ENCODE measurements around the gene ASCL2.

Gene ASCL2

GRCh38 chr11:2309251-2310072 lies 39.1 kb upstream of the ASCL2 start:
- DNase-seq (ENCODE audit: low read depth in 2 of 2), result no peak

- DNase-seq (ENCODE audit: low read depth in 2 of 2), result no peak
These were observed 38.3 kb upstream of the ASCL2 start for GRCh38 chr11:2308713-2309112.

GRCh38 chr11:2307501-2308331 lies 37.3 kb upstream of the ASCL2 start:
- DNase-seq (ENCODE audit: low read depth in 2 of 2), result no peak

- DNase-seq (ENCODE audit: low read depth in 2 of 2), result no peak
These were observed 36.6 kb upstream of the ASCL2 start for GRCh38 chr11:2306877-2307500.

GRCh38 chr11:2306452-2306823 lies 36.0 kb upstream of the ASCL2 start:
- DNase-seq (ENCODE audit: low read depth in 2 of 2), result no peak

- DNase-seq (ENCODE audit: low read depth in 2 of 2), result no peak
These were observed 35.5 kb upstream of the ASCL2 start for GRCh38 chr11:2305788-2306451.

GRCh38 chr11:2305140-2305778 lies 34.9 kb upstream of the ASCL2 start:
- peak; percentile 83 to 89 for DNase-seq (ENCODE audit: low read depth in 2 of 2)

- no peak for DNase-seq (ENCODE audit: low read depth in 2 of 2)
These were observed 34.2 kb upstream of the ASCL2 start for GRCh38 chr11:2304506-2305139.

- no peak for DNase-seq (ENCODE audit: low read depth in 2 of 2)
These were observed 33.5 kb upstream of the ASCL2 start for GRCh38 chr11:2303627-2304505.

- no peak for DNase-seq (ENCODE audit: low read depth in 2 of 2)
These were observed 32.7 kb upstream of the ASCL2 start for GRCh38 chr11:2302896-2303626.

- DNase-seq (ENCODE audit: low read depth in 2 of 2), result no peak
These were observed 32.0 kb upstream of the ASCL2 start for GRCh38 chr11:2302306-2302895.

- peak in 1 of 2 donors; percentile 43 for DNase-seq (ENCODE audit: low read depth in 2 of 2)
These were observed 31.4 kb upstream of the ASCL2 start, which contains the start of the genes C11orf21 and TSPAN32 for GRCh38 chr11:2301631-2302305. C11orf21 (minus strand) TSS chr11:2301918; CDS start chr11:2301808, 110 bp downstream. TSPAN32 (plus strand) TSS chr11:2302013; CDS start chr11:2302150, 137 bp downstream.

GRCh38 chr11:2300936-2301630 lies 30.7 kb upstream of the ASCL2 start:
- no peak for DNase-seq (ENCODE audit: low read depth in 2 of 2)

- no peak for DNase-seq (ENCODE audit: low read depth in 2 of 2)
These were observed 30.0 kb upstream of the ASCL2 start for GRCh38 chr11:2300290-2300935.

- no peak for DNase-seq (ENCODE audit: low read depth in 2 of 2)
These were observed 29.4 kb upstream of the ASCL2 start for GRCh38 chr11:2299773-2300172.

- no peak for DNase-seq (ENCODE audit: low read depth in 2 of 2)
These were observed 28.7 kb upstream of the ASCL2 start for GRCh38 chr11:2298795-2299761.

All from stimulated activated CD4-positive, alpha-beta T cell treated with anti-CD3 and anti-CD28 coated beads, Interleukin-4, amount 100 ng/mL, for 48 hours (primary cell).